GM12878 (cell line): ENCODE measurements around the gene ABCC4. TPM values are rescaled to one million over a fixed set of nuclear protein-coding genes. Genes with fewer than 3 reads are reported as not detected.

Experiments used
- BHLHE40 ChIP-seq, 2 experiments: fragments of 450-650 bp in 1 of 2; IDR thresholded peaks; 2 replicates each; pipeline ENCODE4 v1.6.1; 2011 to 2017; ENCODE audit warnings: low read depth in 2 of 2, borderline replicate concordance in 1 of 2, improper control_type of control experiment in 1 of 2, low read length in 1 of 2, mild to moderate bottlenecking in 1 of 2
- CREB1 ChIP-seq: IDR thresholded peaks from 2 replicates; pipeline ENCODE4 v1.6.1; 2012; ENCODE audit warnings: low read depth, mild to moderate bottlenecking, inconsistent platforms
- ELK1 ChIP-seq: IDR thresholded peaks from 2 replicates; pipeline ENCODE4 v1.6.1; 2012; ENCODE audit warnings: low read depth, low read length, improper control_type of control experiment
- GATAD2B ChIP-seq: fragments of 450-650 bp; conservative IDR thresholded peaks from 2 replicates; pipeline ENCODE4 v1.6.1; 2017; ENCODE audit warnings: low read depth, mild to moderate bottlenecking, moderate library complexity
- KAT2A ChIP-seq: conservative IDR thresholded peaks from 2 replicates; pipeline ENCODE4 v1.6.1; 2011; ENCODE audit warnings: low read depth, low read length; ENCODE audit not compliant: control insufficient read depth
- KDM1A ChIP-seq: fragments of 200-600 bp; sonication (generic); IDR thresholded peaks from 2 replicates; pipeline ENCODE4 v1.6.1; 2016; ENCODE audit warnings: borderline replicate concordance
- LARP7 ChIP-seq: fragments of 450-650 bp; IDR thresholded peaks from 2 replicates; pipeline ENCODE4 v1.6.1; 2017; ENCODE audit warnings: mild to moderate bottlenecking
- MAX ChIP-seq: IDR thresholded peaks from 2 replicates; pipeline ENCODE4 v1.6.1; 2012; ENCODE audit warnings: low read depth, low read length, improper control_type of control experiment
- USF1 ChIP-seq: IDR thresholded peaks from 2 replicates; pipeline ENCODE4 v1.6.1; 2011; ENCODE audit warnings: borderline replicate concordance, low read depth, mild to moderate bottlenecking, moderate library complexity, mixed read lengths, low read length; ENCODE audit not compliant: insufficient read depth; ENCODE audit errors: extremely low read length
- polyA plus RNA-seq, 11 experiments: library from polyadenylated mRNA; depleted of rRNA in 4 of 11; unstranded in 6 of 11; stranded (reverse) in 5 of 11; fragments of >200 nt; fragmentation: Nextera tagmentation in 4 of 11; fragmentation: Illumina TruSeq in 1 of 11; extraction: Ambion mirVana in 4 of 11; extraction: Trizol in 1 of 11; gene quantifications; 1 replicate in 1 of 11; 2 replicates in 10 of 11; pipeline versions ENCODE4 v1.2.1 to v1.2.3, GENCODE V29; 2011 to 2016; ENCODE audit warnings: inconsistent platforms in 2 of 11, missing spikeins in 2 of 11, low read depth in 1 of 11
- total RNA-seq, 4 experiments: library from RNA; depleted of rRNA in 3 of 4; stranded (reverse); fragments of >200 nt in 3 of 4; fragmentation: Illumina TruSeq in 1 of 4; extraction: Trizol in 1 of 4; gene quantifications; 2 replicates each; pipeline versions ENCODE4 v1.2.1 to v1.2.3, GENCODE V29; 2013 to 2021

Gene ABCC4
- total and polyA plus RNA-seq, 10 of the 15 experiments (the other 5 are each of a cell fraction or from before 2014, with no cell fraction given), result 7.2 to 44.4 (median 24.1) TPM

- TF ChIP-seq KAT2A, result no peak
- TF ChIP-seq USF1, result no peak
- TF ChIP-seq GATAD2B, result no peak
- no peak for TF ChIP-seq KDM1A
- peak; percentile 8; the same call in 1 of the 2 replicates for TF ChIP-seq CREB1
- TF ChIP-seq MAX, result no peak
- TF ChIP-seq ELK1, result no peak
- no peak for TF ChIP-seq LARP7
- TF ChIP-seq BHLHE40 (IDR thresholded peaks at IDR 0.05; ENCODE audit: borderline replicate concordance in 1 of 2, low read depth in 2 of 2, low read length in 1 of 2), result peak; percentile 75 to 85
These were observed 41.2 kb downstream of the ABCC4 start (continued) for GRCh38 chr13:95260031-95260525.
